Hepatocyte (in vitro differentiated cells): Measurements from ENCODE around the gene SUPT20HL2. TPM values are rescaled to one million over a fixed set of nuclear protein-coding genes. Genes with fewer than 3 reads are reported as not detected.
"Not testable (repeated sequence)": the region's sequence is repeated elsewhere in the genome, so short reads cannot be mapped to it uniquely, and the experiment has no call there.

Experiments used
- DNase-seq: peaks from one replicate; pipeline ENCODE4 v3.0.0-alpha.2; 2016; ENCODE audit warnings: low spot score
- H2AFZ ChIP-seq: fragments of 200-600 bp; sonication (generic); 2 replicates; pipeline ENCODE4 v1.6.0; 2016; ENCODE audit warnings: antibody characterized with exemption, mild to moderate bottlenecking
- H3K27ac ChIP-seq: fragments of 200-600 bp; sonication (generic); 2 replicates; pipeline ENCODE4 v1.5.1; 2016; ENCODE audit warnings: mild to moderate bottlenecking
- H3K27me3 ChIP-seq: fragments of 200-600 bp; sonication (generic); 2 replicates; pipeline ENCODE4 v1.6.1; 2016
- H3K36me3 ChIP-seq: fragments of 200-600 bp; sonication (generic); replicated peaks from 2 replicates; pipeline ENCODE4 v1.5.1; 2016; ENCODE audit warnings: low read depth; ENCODE audit not compliant: insufficient read depth
- H3K4me1 ChIP-seq: fragments of 200-600 bp; sonication (generic); 2 replicates; pipeline ENCODE4 v1.5.1; 2016; ENCODE audit warnings: mild to moderate bottlenecking, moderate library complexity; ENCODE audit not compliant: insufficient read depth
- H3K4me2 ChIP-seq: fragments of 200-600 bp; sonication (generic); 2 replicates; pipeline ENCODE4 v1.6.0; 2016
- H3K4me3 ChIP-seq: fragments of 200-600 bp; sonication (generic); 2 replicates; pipeline ENCODE4 v1.5.1; 2016; ENCODE audit warnings: mild to moderate bottlenecking
- H3K79me2 ChIP-seq: fragments of 200-600 bp; sonication (generic); 2 replicates; pipeline ENCODE4 v1.6.0; 2017; ENCODE audit warnings: mild to moderate bottlenecking
- H3K9me2 ChIP-seq: fragments of 200-600 bp; sonication (generic); replicated peaks from 2 replicates; pipeline ENCODE4 v1.6.0; 2017; ENCODE audit warnings: mild to moderate bottlenecking; ENCODE audit not compliant: insufficient read depth
- H3K9me3 ChIP-seq: fragments of 200-600 bp; sonication (generic); 2 replicates; pipeline ENCODE4 v1.5.1; 2016; ENCODE audit warnings: low read depth, mild to moderate bottlenecking
- H4K20me1 ChIP-seq: fragments of 200-600 bp; sonication (generic); 2 replicates; pipeline ENCODE4 v1.6.0; 2016; ENCODE audit warnings: mild to moderate bottlenecking; ENCODE audit not compliant: insufficient read depth, poor library complexity, severe bottlenecking
- EZH2 ChIP-seq: fragments of 200-600 bp; sonication (generic); IDR thresholded peaks from 2 replicates; pipeline ENCODE4 v1.6.1; 2016; ENCODE audit warnings: antibody characterized with exemption, mild to moderate bottlenecking, borderline replicate concordance
- EZH2phosphoT487 ChIP-seq: fragments of 200-600 bp; sonication (generic); IDR thresholded peaks from one replicate; pipeline ENCODE4 v1.6.1; 2018; ENCODE audit warnings: antibody characterized with exemption, mild to moderate bottlenecking, low read depth, moderate library complexity; ENCODE audit not compliant: unreplicated experiment, severe bottlenecking
- WGBS: methylation state at CpG from one replicate; pipeline ENCODE4 v1.1.6; 2016; ENCODE audit warnings: low lambda C conversion rate; ENCODE audit errors: missing lambda C conversion rate; 5-methylcytosine and 5-hydroxymethylcytosine counted together
- polyA plus RNA-seq: library from polyadenylated mRNA; unstranded; fragments of >200 nt; fragmentation: Nextera tagmentation; extraction: Ambion mirVana; gene quantifications from 2 replicates; pipeline ENCODE4 v1.2.1, GENCODE V29; 2016
- total RNA-seq: library from RNA; depleted of rRNA; stranded (reverse); fragments of >200 nt; gene quantifications from 2 replicates; pipeline ENCODE4 v1.2.3, GENCODE V29; 2014
- TF ChIP-seq, protein P1 (sequence below): fragments of 200-600 bp; sonication (generic); IDR thresholded peaks from 2 replicates; pipeline ENCODE4 v1.5.1; 2016; ENCODE audit warnings: antibody characterized with exemption, mild to moderate bottlenecking; ENCODE audit not compliant: poor library complexity

Gene SUPT20HL2
- total RNA-seq, result not detected in 2 replicates
- polyA plus RNA-seq, result not detected in 2 replicates

- Histone ChIP-seq H3K9me2 (no peaks in the 10 kb centered on the region), H3K4me2 (no peak within 1 kb of the TSS), H3K4me1 (no peaks in the 10 kb centered on the region)
Measured at GRCh38 chrX:24314019-24314635, at the start of gene SUPT20HL2. Gene SUPT20HL2 (minus strand): TSS chrX:24314069. CDS start chrX:24313315, 754 bp downstream.

DNA sequence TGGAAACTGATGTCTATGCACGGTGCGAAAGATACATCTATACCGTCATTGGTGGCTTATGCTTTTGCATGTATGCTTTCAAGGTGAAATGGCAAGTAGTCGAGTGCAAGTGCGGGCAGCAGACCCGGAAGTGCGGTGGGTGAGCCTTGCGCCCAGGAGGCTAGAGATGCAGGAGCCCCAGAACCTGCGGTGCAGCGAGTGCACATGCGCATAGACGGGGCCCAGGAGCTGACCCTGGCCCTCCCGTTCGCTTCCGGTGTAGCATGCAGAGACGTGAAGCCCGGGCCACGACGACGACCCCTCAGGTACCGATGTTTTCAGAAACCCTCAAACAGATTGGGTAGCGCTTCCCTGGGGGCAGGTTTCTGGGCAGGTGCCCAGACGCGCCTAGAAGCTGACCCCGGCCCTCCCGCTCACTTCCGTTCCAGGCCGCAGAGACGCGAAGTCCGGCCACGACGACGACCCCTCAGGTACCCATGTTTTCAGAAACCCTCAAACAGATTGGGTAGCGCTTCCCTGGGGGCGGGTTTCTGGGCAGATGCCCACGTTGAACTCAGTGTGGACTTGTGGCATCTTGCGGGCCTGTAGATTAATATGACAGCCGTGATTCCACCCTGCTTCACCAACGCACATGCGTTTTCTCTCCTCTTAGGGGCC lies 48.3 kb upstream of the SUPT20HL2 start:
- H3K9me3 ChIP-seq, H3K36me3 ChIP-seq, H3K27me3 ChIP-seq, H3K27ac ChIP-seq, H3K4me1 ChIP-seq, DNase-seq, H2AFZ ChIP-seq, H4K20me1 ChIP-seq, H3K4me2 ChIP-seq, H3K79me2 ChIP-seq, H3K4me3 ChIP-seq, H3K9me2 ChIP-seq: not testable (repeated sequence)
- 97% methylated on average over 35 of the region's 41 CpGs for WGBS

More at GRCh38 chrX:24314019-24314635, at the start of gene SUPT20HL2:
- Histone ChIP-seq H4K20me1 (no peaks in the 10 kb centered on the region), H3K79me2 (no peaks in the 10 kb centered on the region), H3K9me3 (no peaks in the 10 kb centered on the region), H3K27ac (no peak within 1 kb of the TSS), H3K4me3 (no peak within 1 kb of the TSS), H3K27me3 (no peaks in the 10 kb centered on the region), H2AFZ (no peak within 1 kb of the TSS), H3K36me3 (no peaks in the 10 kb centered on the region)
- TF ChIP-seq EZH2 (no peak), EZH2phosphoT487 (no peak)
- TF ChIP-seq, protein P1, sequence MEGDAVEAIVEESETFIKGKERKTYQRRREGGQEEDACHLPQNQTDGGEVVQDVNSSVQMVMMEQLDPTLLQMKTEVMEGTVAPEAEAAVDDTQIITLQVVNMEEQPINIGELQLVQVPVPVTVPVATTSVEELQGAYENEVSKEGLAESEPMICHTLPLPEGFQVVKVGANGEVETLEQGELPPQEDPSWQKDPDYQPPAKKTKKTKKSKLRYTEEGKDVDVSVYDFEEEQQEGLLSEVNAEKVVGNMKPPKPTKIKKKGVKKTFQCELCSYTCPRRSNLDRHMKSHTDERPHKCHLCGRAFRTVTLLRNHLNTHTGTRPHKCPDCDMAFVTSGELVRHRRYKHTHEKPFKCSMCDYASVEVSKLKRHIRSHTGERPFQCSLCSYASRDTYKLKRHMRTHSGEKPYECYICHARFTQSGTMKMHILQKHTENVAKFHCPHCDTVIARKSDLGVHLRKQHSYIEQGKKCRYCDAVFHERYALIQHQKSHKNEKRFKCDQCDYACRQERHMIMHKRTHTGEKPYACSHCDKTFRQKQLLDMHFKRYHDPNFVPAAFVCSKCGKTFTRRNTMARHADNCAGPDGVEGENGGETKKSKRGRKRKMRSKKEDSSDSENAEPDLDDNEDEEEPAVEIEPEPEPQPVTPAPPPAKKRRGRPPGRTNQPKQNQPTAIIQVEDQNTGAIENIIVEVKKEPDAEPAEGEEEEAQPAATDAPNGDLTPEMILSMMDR, result no peak
- WGBS, result 97% methylated on average over 36 of the region's 39 CpGs
- DNase-seq, result no peak

DNA sequence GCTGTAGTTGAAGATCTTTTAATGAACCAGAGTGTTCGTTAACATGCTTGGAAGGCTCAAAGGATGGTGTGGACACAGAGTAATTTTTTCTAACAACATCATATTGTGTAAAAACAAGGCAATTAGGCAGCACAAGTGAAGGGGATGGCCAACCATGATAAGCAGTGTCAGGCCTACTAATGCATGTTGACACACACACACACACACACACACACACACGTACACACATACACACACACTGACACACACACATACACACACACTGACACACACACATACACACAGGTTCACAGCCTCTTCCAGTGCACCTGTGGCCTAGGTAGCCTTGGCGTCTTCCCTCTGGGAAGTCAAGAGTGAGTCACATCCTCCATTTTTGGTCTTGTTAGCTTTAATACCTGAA lies 46.4 kb upstream of the SUPT20HL2 start, which contains the start of gene SUPT20HL1:
SUPT20HL1 (plus strand) TSS at position 368 of the 400 bp plus-strand sequence. CDS start 2,122 bp downstream, outside the sequence.
- Histone ChIP-seq H3K4me1 (no peaks in the 10 kb centered on the region), H3K9me2 (no peaks in the 10 kb centered on the region), H3K27me3 (no peaks in the 10 kb centered on the region), H3K27ac (no peak within 1 kb of the TSS), H2AFZ (no peak within 1 kb of the TSS), H4K20me1 (no peaks in the 10 kb centered on the region), H3K36me3 (no peaks in the 10 kb centered on the region), H3K4me2 (no peak within 1 kb of the TSS), H3K79me2 (no peaks in the 10 kb centered on the region), H3K9me3 (no peaks in the 10 kb centered on the region), H3K4me3 (no peak within 1 kb of the TSS)
- DNase-seq, result no peak
- WGBS, result 92% methylated on average over 3 of the region's 3 CpGs
- TF ChIP-seq EZH2 (no peak), EZH2phosphoT487 (no peak)

DNA sequence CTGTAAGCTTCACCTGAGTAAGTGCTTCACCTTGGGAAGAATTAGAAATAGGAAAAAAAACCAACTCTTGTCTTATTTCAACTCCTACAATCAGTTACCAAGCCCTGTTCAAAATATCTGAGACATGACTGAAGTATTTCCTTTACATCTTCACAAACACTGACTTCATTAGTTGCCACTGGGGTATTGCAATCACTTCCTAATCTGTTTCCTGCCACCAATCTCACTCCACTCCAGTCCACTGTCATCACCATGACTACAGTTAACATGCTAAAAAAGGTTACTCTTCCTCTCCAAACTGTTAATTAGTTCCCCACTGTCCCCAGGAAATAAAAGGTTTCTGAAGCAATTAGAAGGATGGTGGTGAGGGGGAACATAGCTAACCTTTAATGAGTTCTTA lies 43.2 kb upstream of the SUPT20HL2 start:
- H3K4me1 ChIP-seq, result no peaks in the 10 kb centered on the region
- H3K4me3 ChIP-seq, result no peak overlapping the region
- no peak for TF ChIP-seq EZH2
- no peak for TF ChIP-seq EZH2phosphoT487
- TF ChIP-seq, protein P1, result no peak
- no peak overlapping the region for H2AFZ ChIP-seq
- no peaks in the 10 kb centered on the region for H3K9me3 ChIP-seq
- H3K36me3 ChIP-seq, result no peaks in the 10 kb centered on the region
- H3K4me2 ChIP-seq, result no peak overlapping the region
- H3K27ac ChIP-seq, result no peak overlapping the region
- H4K20me1 ChIP-seq, result no peaks in the 10 kb centered on the region
- DNase-seq, result no peak
- H3K9me2 ChIP-seq, result no peaks in the 10 kb centered on the region
- no peaks in the 10 kb centered on the region for H3K79me2 ChIP-seq
- H3K27me3 ChIP-seq, result no peaks in the 10 kb centered on the region
